Measurements from ENCODE around the gene ZNF683.

The ZNF683 gene

GRCh38 chr1:26358411-26359384, 13.9 kb downstream of the ZNF683 start:
- TF ChIP-seq CTCF (IDR thresholded peaks at IDR 0.05; ENCODE audit: low read depth, low read length): no peak
- no peak for DNase-seq (ENCODE audit: low read depth in 2 of 2)
- no peak overlapping the region for H3K4me3 ChIP-seq (replicated peaks in 1 of 2; ENCODE audit: low read depth in 2 of 2, low read length in 2 of 2)

DNA sequence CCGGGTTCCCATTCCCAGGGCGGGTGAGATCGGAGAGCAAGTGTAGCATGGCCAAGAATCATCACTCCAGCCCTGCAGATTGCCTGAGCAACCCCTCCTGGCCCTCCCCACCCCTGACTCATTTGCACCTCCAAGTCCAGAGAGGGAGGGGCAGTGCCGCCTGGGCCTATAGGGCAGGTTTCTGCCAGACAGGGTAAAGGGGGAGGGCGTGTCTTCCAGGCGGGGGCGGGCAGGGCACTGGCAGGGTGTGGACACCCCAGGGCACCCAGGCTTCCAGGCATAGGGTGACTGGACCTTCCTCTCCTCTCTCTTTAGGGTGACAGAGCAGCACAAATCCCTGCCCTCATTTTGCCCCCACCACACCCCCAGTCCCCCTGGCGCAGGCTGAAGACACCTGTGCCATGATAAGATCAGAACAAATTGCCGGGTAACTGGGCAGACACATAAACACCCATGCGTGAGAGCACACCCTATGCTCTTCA, 15.4 kb downstream of the ZNF683 start:
- no peak for DNase-seq (ENCODE audit: low read depth in 2 of 2)
- TF ChIP-seq CTCF (IDR thresholded peaks at IDR 0.05; ENCODE audit: low read depth, low read length): no peak
- no peak overlapping the region for H3K4me3 ChIP-seq (replicated peaks in 1 of 2; ENCODE audit: low read depth in 2 of 2, low read length in 2 of 2)

DNA sequence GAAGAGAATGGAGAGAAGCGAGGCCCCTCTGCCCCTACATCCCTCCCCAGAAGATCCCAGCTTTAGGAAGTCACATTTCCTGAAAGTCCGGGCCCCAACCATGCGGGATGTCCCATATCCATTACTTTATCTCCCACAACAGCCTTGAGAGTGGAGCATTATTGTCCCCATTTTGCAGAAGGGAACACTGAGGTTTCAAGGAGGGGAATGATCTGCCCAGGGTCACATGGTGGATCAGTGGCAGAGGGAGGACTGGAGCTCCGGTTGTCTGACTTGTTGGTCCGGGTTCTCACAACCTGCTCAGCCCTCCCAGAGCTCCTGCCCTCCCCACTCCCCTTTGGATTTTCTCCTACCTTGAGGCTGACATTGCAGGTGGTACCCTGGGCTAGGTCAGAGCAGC, 16.4 kb downstream of the ZNF683 start:
- no peak overlapping the region for H3K4me3 ChIP-seq (replicated peaks in 1 of 2; ENCODE audit: low read depth in 2 of 2, low read length in 2 of 2)
- TF ChIP-seq CTCF (IDR thresholded peaks at IDR 0.05; ENCODE audit: low read depth, low read length): no peak

DNA sequence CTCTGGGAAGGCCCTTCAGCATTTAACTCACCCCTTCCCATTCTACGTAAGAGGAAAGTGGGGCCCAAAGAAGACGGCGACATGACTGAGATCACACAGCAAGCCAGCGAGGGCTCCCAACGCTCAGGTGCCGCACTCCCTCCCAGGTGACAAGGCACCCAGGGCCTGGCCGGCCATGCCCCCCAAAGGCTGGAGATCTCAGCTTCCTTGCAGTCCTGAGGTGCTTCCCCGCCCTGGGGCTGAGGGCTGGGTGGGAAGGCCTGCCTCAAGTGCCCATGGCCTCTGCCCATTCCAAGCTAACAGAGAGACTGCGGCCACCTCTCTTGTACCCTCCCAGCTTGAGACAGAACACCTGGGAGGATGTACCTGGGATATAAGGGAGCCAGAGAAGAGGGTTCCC, 17.6 kb downstream of the ZNF683 start:
- no peak overlapping the region for H3K4me3 ChIP-seq (replicated peaks in 1 of 2; ENCODE audit: low read depth in 2 of 2, low read length in 2 of 2)
- no peak for DNase-seq (ENCODE audit: low read depth in 2 of 2)
- TF ChIP-seq CTCF (IDR thresholded peaks at IDR 0.05; ENCODE audit: low read depth, low read length): no peak

More for the DNA sequence above, 16.4 kb downstream of the ZNF683 start:
- DNase-seq (ENCODE audit: low read depth in 2 of 2): no peak

GRCh38 chr1:26353976-26354820, 18.4 kb downstream of the ZNF683 start, which contains the start of gene CRYBG2:
CRYBG2 (minus strand) TSS chr1:26354130; CDS start chr1:26346657, 7,473 bp downstream.
- TF ChIP-seq CTCF (IDR thresholded peaks at IDR 0.05; ENCODE audit: low read depth, low read length): no peak
- H3K4me3 ChIP-seq (replicated peaks in 1 of 2; ENCODE audit: low read depth in 2 of 2, low read length in 2 of 2): no peak within 1 kb of the TSS
- DNase-seq (ENCODE audit: low read depth in 2 of 2): no peak

DNA sequence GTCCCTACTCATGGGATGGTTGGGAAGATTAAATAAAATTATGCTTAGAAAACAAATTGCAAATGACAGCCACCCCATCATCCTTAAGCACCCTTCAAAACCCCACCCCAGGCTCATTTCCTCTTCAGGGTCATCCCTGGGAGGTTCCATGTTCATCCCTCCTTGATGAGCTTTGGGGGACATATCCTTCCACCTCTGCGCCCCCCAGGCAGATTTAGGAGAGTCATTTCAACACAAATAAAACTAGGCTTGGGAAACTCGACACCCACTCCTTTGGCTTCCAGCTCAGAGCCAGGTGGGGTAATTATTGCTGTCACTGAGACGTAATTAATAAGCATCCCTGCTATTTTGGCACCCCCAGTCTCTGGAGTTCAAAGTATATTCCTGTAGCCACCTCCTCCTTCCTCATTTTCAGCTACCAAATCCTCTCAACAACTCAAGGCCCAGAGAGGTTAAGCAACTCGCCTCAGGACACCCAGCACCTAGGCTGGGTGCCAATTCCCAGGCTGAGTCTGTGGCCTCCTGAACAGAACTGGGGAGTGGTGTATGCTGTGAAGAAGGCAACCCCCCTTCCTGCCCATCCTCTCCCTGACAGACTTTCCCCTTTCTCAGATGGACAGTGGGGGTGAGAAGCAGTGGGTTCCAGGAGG, 19.2 kb downstream of the ZNF683 start:
- no peak for TF ChIP-seq CTCF (IDR thresholded peaks at IDR 0.05; ENCODE audit: low read depth, low read length)

More for the DNA sequence above, 19.2 kb downstream of the ZNF683 start:
- no peak for DNase-seq (ENCODE audit: low read depth in 2 of 2)
- H3K4me3 ChIP-seq (replicated peaks in 1 of 2; ENCODE audit: low read depth in 2 of 2, low read length in 2 of 2): no peak overlapping the region
